HFF-Myc (cell line): ENCODE data around the gene SH3PXD2A.

Experiments used
- DNase-seq: peaks from one replicate; pipeline ENCODE4 v3.0.0-alpha.2; 2011; ENCODE audit warnings: low read depth; ENCODE audit errors: extremely low read depth
- H3K4me3 ChIP-seq: replicated peaks from 2 replicates; pipeline ENCODE4 v1.5.1; 2011; ENCODE audit warnings: low read depth, mild to moderate bottlenecking, control low read depth, low read length
- CTCF ChIP-seq: IDR thresholded peaks from 2 replicates; pipeline ENCODE4 v1.5.1; 2012; ENCODE audit warnings: mild to moderate bottlenecking, low read depth, low read length, control low read depth; ENCODE audit errors: missing control alignments

Gene SH3PXD2A

GRCh38 chr10:103620352-103620740 is 235.0 kb downstream of the SH3PXD2A start:
- no peak overlapping the region for H3K4me3 ChIP-seq
- no peak for DNase-seq
- no peak for TF ChIP-seq CTCF

- DNase-seq: no peak
- TF ChIP-seq CTCF: no peak
- no peak overlapping the region for H3K4me3 ChIP-seq
Observed at GRCh38 chr10:103619424-103620351, 235.7 kb downstream of the SH3PXD2A start.

- no peak overlapping the region for H3K4me3 ChIP-seq
- no peak for DNase-seq
- TF ChIP-seq CTCF: no peak
Observed at GRCh38 chr10:103618575-103619423, 236.6 kb downstream of the SH3PXD2A start.

- no peak for TF ChIP-seq CTCF
- H3K4me3 ChIP-seq: no peak overlapping the region
- DNase-seq: no peak
Observed at GRCh38 chr10:103617602-103618385, 237.6 kb downstream of the SH3PXD2A start.

- DNase-seq: peak; percentile 59
- H3K4me3 ChIP-seq: no peak overlapping the region
- no peak for TF ChIP-seq CTCF
Observed at GRCh38 chr10:103616705-103617601, 238.4 kb downstream of the SH3PXD2A start.
